ENCODE measurements around the gene MOB3C. TPM values are rescaled to one million over a fixed set of nuclear protein-coding genes. Genes with fewer than 3 reads are reported as not detected.

The MOB3C gene
- polyA plus RNA-seq, 1 experiment: 11.6 TPM

DNA sequence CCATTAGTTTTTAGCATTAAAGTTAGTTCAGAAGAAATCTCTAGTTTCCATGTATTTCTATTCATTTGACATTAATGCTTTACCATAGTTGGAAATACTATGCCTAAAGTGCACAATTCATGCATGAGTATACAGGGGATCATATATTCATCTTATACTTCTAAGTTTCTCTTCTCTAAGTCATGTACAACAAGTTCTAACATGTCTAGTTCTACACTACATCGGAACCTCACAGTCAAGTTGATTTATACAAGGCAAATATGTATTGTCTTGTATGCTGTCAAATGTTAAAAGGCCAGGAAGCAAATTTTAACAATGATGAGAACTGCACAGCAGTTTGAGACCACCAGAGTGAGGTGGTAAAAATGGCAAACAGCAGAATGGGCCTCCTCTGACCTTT is 22.9 kb upstream of the MOB3C start:
- peaks cover 10% of the 10 kb centered on the region for H3K36me3 ChIP-seq (ENCODE audit: control insufficient read depth, insufficient read depth, low read length)
- ChIA-PET POLR2A (no interaction called here), CTCF (no interaction called here)
- DNase-seq (ENCODE audit: low read depth): no peak
- no peak for TF ChIP-seq CTCF (IDR thresholded peaks at IDR 0.05; ENCODE audit: insufficient read depth, low read depth, low read length)
- H3K27me3 ChIP-seq (ENCODE audit: control insufficient read depth, insufficient read depth, low read length): no peaks in the 10 kb centered on the region
- no peak overlapping the region for H3K4me3 ChIP-seq (ENCODE audit: low read depth, low read length)

DNA sequence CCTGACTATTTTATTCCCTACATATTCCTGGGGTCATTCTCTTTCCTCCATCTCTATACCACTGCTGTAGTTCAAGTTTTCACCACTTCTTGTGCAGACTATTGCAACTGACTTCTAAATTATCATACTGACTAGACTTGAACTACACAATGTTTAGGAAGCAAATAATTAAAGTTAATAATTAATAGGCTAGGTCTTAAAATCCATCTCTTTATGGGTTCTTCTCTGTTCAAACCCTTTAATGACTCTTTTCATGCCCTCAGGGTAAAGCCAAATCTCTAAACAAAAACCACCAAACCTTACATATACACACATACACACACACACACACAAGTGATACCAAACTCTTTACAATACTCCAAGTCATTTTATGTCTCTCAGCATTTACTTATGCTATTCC is 22.3 kb upstream of the MOB3C start:
- TF ChIP-seq CTCF (IDR thresholded peaks at IDR 0.05; ENCODE audit: insufficient read depth, low read depth, low read length): no peak
- ChIA-PET POLR2A (no interaction called here), CTCF (no interaction called here)
- peaks cover 12% of the 10 kb centered on the region for H3K36me3 ChIP-seq (ENCODE audit: control insufficient read depth, insufficient read depth, low read length)
- no peak overlapping the region for H3K4me3 ChIP-seq (ENCODE audit: low read depth, low read length)
- no peak for DNase-seq (ENCODE audit: low read depth)
- H3K27me3 ChIP-seq (ENCODE audit: control insufficient read depth, insufficient read depth, low read length): no peaks in the 10 kb centered on the region

GRCh38 chr1:46637444-46638083 is 21.0 kb upstream of the MOB3C start:
- Histone ChIP-seq H3K4me3 (ENCODE audit: low read depth, low read length) (no peak overlapping the region), H3K27me3 (ENCODE audit: control insufficient read depth, insufficient read depth, low read length) (no peaks in the 10 kb centered on the region), H3K36me3 (ENCODE audit: control insufficient read depth, insufficient read depth, low read length) (peaks cover 13% of the 10 kb centered on the region)
- DNase-seq (ENCODE audit: low read depth): no peak
- no peak for TF ChIP-seq CTCF (IDR thresholded peaks at IDR 0.05; ENCODE audit: insufficient read depth, low read depth, low read length)
- ChIA-PET POLR2A (no interaction called here), CTCF (no interaction called here)

DNA sequence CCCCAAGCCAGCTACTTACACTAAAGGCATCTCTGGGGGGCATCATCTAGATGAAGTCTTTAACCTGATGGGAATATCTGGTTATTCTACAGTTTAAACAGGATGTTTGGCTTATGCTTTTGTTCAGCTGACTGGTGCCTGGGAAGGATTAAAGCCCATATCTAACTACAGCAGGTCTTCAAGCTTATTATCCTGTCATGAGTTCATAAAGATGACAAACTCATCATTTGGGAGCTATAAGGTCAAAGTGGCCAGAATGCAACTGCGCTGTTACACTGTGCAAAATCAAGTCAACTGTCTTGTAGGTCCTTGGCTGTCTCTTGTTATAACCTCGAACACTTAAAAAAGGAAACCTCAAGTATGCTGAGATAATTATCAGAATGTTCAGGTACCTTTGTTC is 18.6 kb upstream of the MOB3C start:
- DNase-seq (ENCODE audit: low read depth): no peak
- no peak for TF ChIP-seq CTCF (IDR thresholded peaks at IDR 0.05; ENCODE audit: insufficient read depth, low read depth, low read length)
- H3K4me3 ChIP-seq (ENCODE audit: low read depth, low read length): no peak overlapping the region
- POLR2A ChIA-PET: no interaction called here
- CTCF ChIA-PET: interaction anchor here (0.9 to 1.6 kb wide), 3 partner anchors 10 to 90 kb away, joined by 3 to 4 read pairs (median 4); no protein-coding TSS in a partner anchor
- H3K36me3 ChIP-seq (ENCODE audit: control insufficient read depth, insufficient read depth, low read length): peaks cover 18% of the 10 kb centered on the region
- H3K27me3 ChIP-seq (ENCODE audit: control insufficient read depth, insufficient read depth, low read length): no peaks in the 10 kb centered on the region

DNA sequence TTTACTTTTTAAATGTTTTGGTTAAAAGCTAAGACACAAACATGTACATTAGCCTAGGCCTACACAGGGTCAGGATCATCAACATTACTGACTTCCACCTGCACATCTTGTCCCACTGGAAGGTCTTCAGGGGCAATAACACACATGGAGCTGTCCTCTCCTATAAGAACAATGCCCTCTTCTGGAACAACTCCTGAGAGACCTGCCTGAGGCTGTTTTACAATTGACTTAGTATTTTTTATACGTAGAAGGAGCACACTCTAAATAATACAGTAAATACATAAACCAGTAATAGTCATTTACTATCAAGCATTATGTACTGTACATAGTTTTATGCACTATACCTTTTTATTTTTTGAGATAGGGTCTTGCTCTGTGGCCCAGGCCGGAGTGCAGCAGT is 14.1 kb upstream of the MOB3C start:
- POLR2A ChIA-PET: no interaction called here
- CTCF ChIA-PET: interaction anchor here (0.7 to 2.8 kb wide), 3 partner anchors 8 to 93 kb away, joined by 3 to 18 read pairs (median 3); no protein-coding TSS in a partner anchor
- Histone ChIP-seq H3K27me3 (ENCODE audit: control insufficient read depth, insufficient read depth, low read length) (no peaks in the 10 kb centered on the region), H3K36me3 (ENCODE audit: control insufficient read depth, insufficient read depth, low read length) (peaks cover 13% of the 10 kb centered on the region), H3K4me3 (ENCODE audit: low read depth, low read length) (no peak overlapping the region)
- no peak for TF ChIP-seq CTCF (IDR thresholded peaks at IDR 0.05; ENCODE audit: insufficient read depth, low read depth, low read length)
- no peak for DNase-seq (ENCODE audit: low read depth)

All from BJ (cell line).